HG03060 (cell line): ENCODE measurements around the gene DCC.

ENCODE experiments used
- ATAC-seq: cut with Tn5 transposase; IDR thresholded peaks from one replicate; pipeline ENCODE4 v1.9.1; 2021; ENCODE audit warnings: low read depth, moderate number of reproducible peaks; ENCODE audit not compliant: unreplicated experiment

Gene DCC

GRCh38 chr18:52970686-52971085 lies 630.7 kb downstream of the DCC start:
- ATAC-seq = no peak

GRCh38 chr18:52971097-52971496 lies 631.1 kb downstream of the DCC start:
- no peak for ATAC-seq

DNA sequence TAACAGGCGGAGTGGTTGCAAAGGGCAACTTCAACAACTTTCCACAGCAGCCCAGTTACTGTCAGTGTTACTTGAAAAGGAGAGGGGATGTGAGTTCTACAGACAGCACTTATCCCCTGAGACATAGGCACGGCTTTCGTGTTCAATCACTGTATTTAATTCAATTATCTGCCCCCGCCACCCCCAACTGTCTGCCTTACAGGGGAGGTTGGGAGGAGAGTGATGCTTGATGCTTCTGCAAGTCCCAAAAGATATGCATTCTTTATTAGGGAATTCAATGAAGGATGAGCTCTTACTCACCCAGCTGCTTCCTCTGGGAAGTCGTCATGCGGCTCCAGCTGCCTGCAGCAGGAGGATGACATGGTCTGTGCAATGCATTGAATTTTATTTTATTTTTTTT lies 639.9 kb downstream of the DCC start:
- no peak for ATAC-seq

GRCh38 chr18:52991246-52991645 lies 651.2 kb downstream of the DCC start:
- ATAC-seq = no peak

GRCh38 chr18:52992041-52992440 lies 652.0 kb downstream of the DCC start:
- ATAC-seq = no peak

GRCh38 chr18:52995875-52996274 lies 655.9 kb downstream of the DCC start:
- no peak for ATAC-seq

- ATAC-seq = no peak
Measured at GRCh38 chr18:52999633-53000032, 659.6 kb downstream of the DCC start.

DNA sequence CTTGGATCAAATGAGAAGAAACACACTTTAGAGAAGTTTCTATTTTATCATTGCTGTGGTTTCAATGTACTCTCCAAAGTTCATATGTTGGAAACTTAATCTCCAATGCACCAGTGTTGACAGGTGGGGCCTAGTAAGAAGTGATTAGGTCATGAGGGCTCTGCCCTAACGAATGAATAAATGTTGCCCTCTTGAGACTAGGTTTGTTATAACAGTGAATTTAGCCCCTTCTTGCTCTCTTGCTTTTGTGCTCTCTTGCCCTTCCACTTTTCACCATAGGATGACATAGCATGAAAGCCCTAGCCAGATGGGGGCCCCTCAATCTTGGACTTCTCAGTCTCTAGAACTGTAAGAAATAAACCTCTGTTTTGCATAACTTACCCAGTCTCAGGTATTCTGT lies 664.8 kb downstream of the DCC start:
- no peak for ATAC-seq

DNA sequence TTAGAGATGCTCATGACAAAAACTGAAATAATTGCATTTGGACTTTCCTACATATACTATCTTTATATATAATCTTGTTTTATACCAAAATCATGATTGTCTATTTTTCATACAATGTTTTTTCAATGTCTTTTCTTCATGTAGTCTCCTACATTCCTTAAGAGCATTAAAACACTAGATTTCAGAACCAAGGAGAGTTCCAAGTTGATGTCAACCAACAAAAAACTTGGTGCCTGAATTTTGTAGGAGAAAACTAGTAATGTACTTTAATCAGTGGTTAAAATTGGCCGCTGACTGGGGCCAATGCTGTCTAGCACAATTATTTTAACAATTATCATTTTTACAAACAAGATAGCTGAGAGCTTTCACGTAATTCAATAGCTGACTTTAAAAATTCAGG lies 678.8 kb downstream of the DCC start:
- no peak for ATAC-seq

DNA sequence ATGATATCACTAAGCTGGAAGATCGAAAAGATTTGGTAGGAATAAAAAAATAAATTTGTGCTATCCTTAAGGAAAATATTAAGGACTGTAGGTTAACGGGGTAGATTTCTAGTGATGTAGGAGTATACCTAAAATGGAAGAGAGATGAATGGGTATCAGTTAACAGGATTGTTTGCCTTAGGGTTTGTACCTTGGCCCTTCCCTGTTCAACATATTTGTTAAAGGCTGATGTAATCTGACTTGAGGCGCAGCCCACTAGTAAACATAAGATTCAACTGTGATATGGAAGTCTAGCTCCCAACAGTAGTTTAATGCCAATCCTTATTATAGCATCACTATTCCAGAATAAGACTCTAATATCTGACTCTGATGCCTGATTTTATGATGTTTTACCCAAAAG lies 685.2 kb downstream of the DCC start:
- no peak for ATAC-seq

DNA sequence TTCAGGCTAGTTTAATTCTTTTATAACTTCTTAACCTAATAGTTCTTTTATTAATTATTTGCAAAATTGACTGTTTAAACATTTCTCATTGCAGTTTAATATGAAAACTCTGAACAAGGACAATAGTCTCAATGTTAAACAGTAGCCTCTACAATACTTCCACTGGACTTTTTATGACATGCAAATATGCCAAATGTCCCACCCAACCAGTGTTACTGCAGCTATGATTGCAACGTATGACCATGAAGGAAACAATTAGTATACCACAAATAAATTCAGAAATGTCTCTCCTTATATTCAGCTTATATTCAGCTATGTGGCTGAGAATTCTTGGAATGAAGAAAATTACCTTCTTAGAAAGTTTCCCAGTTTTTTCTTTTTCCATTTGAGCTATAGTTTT lies 688.6 kb downstream of the DCC start:
- no peak for ATAC-seq

GRCh38 chr18:53033128-53033527 lies 693.1 kb downstream of the DCC start:
- ATAC-seq = no peak

GRCh38 chr18:53038608-53039007 lies 698.6 kb downstream of the DCC start:
- no peak for ATAC-seq

DNA sequence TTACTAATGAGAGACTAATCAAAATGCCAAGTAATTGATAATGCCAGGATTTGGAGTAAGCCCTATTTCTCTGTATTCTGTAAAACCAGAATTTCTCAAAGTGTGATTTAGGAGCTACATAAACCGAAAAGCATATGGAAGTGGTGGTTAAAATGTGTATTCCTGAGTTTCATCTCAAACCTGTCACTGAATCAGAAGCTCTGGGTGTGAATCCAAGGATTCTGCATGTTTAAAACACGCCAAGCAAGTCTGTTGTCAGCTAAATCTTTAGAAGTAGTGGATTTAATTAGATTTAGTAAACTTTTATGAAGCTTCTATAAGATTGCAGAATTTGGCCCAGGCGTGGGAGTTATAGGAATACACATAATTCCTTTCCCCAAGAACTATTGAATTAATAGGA lies 700.3 kb downstream of the DCC start:
- ATAC-seq = no peak

DNA sequence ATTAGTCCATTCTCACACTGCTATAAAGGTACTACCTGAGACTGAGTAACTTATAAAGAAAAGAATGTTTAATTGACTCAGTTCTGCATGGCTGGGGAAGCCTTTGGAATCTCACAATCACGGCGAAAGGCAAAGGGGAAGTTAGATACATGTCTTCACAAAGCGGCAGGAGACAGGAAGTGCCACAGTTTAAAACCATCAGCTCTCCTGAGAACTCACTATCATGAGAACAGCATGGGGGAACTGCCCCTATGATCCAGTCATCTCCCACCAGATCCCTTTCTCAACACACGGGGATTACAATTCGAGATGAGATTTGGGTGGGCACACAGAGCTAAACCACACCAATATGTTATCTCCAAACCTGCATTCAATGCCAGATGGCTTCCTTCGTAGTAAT lies 716.1 kb downstream of the DCC start:
- no peak for ATAC-seq

DNA sequence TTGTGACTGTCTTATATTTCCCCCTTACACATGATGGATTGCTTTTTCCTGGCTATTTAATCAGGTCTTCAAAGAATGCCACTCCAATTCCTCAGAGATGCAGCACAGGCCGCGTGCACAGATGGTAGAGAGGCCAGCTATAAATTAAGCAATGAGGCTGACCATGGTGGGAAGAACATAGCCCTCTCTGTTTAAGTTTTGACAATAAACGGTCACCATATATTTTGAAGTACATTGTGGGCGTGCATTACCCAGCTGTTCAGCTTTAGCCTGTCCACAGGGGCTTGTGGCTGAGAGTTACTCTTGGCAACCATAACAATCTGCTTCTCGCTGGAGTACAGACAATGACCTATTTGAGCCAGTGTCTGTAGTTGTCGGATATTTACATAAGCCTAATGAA lies 730.8 kb downstream of the DCC start:
- no peak for ATAC-seq

DNA sequence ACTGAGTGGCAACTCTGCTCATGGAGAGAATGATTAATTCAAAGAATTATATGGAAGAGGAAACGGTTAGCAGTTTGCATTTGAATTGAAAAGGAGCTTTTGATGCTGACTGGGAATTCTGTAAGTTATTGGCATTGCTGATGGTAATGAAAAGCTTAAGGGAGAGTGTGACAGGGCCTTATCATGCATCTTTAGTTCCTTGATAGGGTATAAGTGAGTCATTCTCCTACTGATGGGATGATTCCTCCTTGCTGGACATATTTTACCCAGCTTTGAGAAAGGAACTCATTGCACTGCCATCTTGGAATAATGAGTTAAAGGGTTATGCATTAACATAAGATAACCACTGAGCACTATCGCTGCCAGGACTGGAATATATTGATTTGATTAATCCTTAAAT lies 740.7 kb downstream of the DCC start:
- ATAC-seq = no peak

DNA sequence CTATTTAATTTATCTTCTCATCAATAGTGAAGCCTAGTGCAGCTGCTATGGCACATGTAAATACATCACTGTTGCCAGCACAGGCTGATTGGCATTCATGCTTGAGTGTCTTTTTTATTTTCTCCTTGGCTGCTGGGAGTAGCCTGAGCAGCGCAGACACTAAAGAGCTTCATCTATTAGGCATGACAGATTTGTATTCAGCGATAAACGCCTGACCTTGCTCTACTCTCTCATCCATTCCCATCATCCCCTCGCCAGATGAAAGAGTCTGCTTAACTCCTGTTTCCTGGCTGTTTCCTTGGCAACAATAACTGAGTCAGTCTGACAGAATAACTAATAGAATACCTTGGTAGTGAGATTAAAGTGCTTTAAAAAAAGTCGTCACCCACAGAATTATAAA lies 753.6 kb downstream of the DCC start:
- ATAC-seq = no peak

DNA sequence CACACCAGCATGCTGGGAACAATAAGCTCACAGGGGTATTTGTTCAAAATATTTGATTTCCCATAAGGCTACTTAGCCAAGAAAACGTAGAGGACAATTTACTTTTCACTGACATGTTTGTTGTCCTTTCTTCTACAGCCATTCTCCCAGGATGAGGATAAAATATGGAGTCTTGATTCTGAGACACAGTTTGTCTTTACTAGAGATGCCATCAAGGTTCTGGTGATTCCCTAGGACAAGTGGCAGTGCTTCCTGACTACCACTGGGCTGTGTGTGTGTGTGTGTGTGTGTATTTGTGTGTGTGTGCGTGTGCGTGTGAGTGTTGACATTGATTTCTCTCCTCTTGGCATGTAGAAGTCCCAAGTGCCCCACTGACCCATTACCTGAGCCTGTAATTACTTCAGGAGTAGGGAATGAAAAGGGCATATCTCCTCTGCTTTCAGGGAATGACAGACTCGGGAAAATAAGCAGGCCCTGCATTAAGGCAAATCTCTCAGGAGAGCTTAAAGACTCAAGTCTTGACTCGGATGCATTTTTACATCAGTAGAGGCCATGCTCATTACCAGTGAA lies 761.6 kb downstream of the DCC start:
- ATAC-seq = no peak

DNA sequence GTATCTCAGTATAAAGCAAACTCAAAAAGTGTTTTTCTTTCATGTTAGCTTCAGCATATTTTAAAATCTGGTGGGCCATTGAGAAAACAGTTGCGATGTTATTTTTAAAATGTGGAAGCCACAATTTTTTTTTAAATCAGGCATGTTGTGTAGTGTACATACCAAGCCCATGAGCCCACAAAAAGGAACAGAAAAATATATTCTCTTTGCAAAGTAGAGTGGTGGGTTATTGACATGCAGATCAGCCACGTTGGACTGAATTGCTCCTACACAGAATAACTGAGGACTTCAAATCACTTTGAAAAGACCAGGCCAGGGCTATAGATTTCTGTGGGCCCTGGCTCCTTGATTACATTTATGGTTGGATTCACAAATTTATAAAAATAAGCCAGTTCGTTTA lies 774.4 kb downstream of the DCC start:
- ATAC-seq = no peak

DNA sequence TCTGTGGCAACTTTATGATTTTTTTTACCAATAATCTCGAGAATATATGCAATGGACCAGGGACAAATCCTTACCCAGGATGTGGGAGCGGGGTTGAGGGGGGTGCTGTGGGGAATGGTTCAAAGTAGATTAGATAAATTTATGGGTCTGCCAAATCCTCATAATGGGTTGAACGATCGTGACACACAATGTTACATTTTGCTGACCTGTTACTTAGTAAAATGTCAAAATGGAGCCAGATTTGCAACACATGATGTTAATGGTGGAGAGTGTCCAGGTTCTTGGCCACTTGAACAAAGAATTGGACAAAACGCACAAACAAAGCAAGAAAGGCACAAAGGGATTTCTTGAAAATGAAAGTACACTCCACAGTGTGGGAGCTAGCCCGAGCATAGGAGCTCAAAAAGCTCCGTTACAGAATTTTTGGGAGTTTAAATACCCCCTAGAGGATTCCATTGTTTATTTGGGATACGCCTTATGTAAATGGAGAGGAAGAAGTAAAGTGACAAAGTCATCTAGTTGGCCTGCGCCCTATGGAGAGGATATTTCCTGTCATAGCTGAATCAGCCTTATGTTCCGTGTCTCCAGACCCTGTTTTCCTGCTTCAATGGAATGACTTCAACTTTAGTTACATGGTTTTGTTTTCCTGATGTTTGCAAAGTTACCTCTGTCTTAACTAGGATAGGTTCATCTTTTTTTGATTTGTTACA lies 776.0 kb downstream of the DCC start:
- no peak for ATAC-seq

- ATAC-seq = no peak
Measured at GRCh38 chr18:53117851-53118250, 777.9 kb downstream of the DCC start.

DNA sequence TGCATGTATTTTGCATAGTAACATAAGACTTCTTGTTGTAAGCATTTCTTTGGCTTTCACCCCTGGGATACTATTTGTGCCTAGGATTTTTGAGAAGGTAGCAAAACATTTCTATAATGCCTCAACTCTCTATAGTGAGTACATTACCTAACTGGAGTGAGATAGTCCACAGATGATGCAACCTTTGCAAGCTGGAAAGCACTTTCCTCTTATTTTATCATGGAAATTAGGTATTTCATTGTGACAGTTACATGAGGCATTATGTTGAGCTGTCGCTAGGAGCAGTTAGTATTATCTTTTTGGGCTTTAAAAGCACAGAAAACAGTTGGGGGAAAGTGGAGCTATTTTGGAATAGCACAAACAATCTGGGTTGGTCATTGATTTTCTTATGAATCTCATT lies 786.2 kb downstream of the DCC start:
- no peak for ATAC-seq
